ENCODE data around the gene PEAK1. TPM values are rescaled to one million over a fixed set of nuclear protein-coding genes. Genes with fewer than 3 reads are reported as not detected.

PEAK1 gene
- total RNA-seq, 4 donors from 2014 or later = 91.8 to 170 (median 123) TPM

DNA sequence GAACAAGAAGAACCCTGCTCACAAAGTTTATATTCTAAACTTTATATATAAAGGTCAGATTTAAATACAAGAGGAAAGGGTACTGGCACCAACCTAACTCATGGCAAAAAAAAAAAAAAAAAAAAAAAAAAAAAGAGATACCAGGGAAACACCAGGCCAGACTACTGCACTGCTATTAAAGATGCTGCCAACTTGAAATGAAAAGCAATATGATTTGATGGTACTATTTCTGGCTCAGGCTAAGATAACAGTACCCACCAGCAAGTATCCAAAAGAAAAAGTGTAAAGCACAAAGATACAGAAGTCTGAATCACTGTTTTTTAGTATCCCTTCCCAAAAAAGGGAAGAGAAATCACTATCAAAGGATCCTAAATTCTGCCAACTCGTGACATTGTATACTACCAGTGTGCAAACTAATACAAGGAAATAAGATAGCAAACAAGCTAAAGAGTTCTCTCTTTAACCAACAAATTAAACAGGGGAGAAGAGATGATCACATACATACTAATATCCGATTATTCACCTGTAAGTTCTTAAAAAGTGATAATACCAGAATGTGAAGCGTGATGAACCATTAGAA is 28.4 kb downstream of the PEAK1 start:
- H3K36me3 ChIP-seq = no peaks in the 10 kb centered on the region
- H3K27me3 ChIP-seq = no peaks in the 10 kb centered on the region
- TF ChIP-seq, protein P1, sequence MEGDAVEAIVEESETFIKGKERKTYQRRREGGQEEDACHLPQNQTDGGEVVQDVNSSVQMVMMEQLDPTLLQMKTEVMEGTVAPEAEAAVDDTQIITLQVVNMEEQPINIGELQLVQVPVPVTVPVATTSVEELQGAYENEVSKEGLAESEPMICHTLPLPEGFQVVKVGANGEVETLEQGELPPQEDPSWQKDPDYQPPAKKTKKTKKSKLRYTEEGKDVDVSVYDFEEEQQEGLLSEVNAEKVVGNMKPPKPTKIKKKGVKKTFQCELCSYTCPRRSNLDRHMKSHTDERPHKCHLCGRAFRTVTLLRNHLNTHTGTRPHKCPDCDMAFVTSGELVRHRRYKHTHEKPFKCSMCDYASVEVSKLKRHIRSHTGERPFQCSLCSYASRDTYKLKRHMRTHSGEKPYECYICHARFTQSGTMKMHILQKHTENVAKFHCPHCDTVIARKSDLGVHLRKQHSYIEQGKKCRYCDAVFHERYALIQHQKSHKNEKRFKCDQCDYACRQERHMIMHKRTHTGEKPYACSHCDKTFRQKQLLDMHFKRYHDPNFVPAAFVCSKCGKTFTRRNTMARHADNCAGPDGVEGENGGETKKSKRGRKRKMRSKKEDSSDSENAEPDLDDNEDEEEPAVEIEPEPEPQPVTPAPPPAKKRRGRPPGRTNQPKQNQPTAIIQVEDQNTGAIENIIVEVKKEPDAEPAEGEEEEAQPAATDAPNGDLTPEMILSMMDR (IDR thresholded peaks at IDR 0.05) = no peak
- no peak for TF ChIP-seq POLR2AphosphoS5 (IDR thresholded peaks at IDR 0.05)
- TF ChIP-seq EP300 (IDR thresholded peaks at IDR 0.05) = no peak
- no peak for TF ChIP-seq POLR2A (IDR thresholded peaks at IDR 0.05; ENCODE audit: low read depth)
- no peak for DNase-seq (ENCODE audit: extremely low spot score)
- H3K27ac ChIP-seq (replicated peaks in 1 of 4) = no peak overlapping the region
- 92% methylated on average over 3 of the region's 3 CpGs for WGBS
- H3K4me3 ChIP-seq = no peak overlapping the region
- H3K4me1 ChIP-seq = peaks cover 21 to 46% (median 39%) of the 10 kb centered on the region in 4 donors
- peaks cover 0 to 10% (median 9%) of the 10 kb centered on the region in 4 donors for H3K9me3 ChIP-seq
- intact Hi-C loops (cut with DNase I) = no loop called here

DNA sequence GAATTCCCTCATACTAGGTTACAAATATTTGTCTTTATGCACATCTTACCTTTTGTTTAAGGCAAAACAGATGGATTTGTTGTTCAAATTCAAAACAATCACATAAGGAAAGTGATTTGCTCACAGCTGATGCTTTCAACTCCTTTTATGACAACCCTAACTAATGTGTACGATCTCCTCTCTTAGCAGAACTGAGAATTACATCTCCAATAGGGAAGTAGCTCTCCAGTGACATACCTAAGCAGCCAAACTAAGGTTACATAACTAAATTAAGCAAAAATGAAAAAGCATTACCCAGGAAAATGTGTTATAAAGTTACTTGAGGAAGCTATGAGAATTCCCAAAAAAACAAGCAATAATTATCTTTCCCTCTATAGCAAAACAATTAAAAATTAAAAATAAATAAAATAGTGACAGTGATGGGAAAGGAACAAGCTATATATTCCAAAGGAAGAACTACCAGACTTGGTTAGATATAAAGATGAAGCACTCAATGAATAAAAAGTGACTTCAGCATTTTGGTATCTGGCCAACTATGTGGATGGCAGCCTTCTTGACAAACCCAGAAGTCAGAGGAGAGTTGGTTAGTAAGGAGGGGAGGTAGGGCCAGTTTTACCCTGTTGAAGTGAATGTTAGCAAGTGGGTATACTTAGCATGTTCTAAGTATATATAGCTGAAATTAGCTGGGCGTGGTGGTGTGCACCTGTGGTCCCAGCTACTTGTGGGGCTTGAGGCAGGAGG is 32.4 kb downstream of the PEAK1 start:
- WGBS = 76% methylated on average over 2 of the region's 2 CpGs
- DNase-seq (ENCODE audit: extremely low spot score) = no peak
- intact Hi-C loops (cut with DNase I) = no loop called here
- Histone ChIP-seq H3K27ac (replicated peaks in 1 of 4) (no peak overlapping the region), H3K9me3 (no peaks in the 10 kb centered on the region), H3K27me3 (no peaks in the 10 kb centered on the region), H3K4me1 (peaks cover 43 to 61% (median 55%) of the 10 kb centered on the region in 4 donors), H3K4me3 (no peak overlapping the region), H3K36me3 (no peaks in the 10 kb centered on the region)
- TF ChIP-seq, protein P1 (IDR thresholded peaks at IDR 0.05) = no peak
- TF ChIP-seq POLR2AphosphoS5 (IDR thresholded peaks at IDR 0.05) = no peak

DNA sequence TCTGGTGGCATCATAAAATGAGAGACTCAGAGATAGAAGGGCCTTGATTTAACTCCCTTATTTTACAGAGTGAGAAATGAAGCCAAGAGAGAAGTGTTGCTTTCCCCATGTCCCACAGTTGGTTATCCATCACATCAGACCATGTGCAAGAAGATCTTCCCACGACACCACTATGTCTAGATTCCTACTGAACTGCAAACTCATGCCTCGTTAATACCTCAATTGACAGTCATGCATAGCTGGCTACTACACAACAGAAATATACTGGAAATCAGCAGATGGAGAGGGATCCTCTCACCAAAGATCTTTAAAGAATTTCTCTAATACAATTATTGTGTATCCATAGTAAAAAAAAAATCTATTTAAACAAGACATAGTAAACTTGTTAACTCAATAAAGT is 33.3 kb downstream of the PEAK1 start:
- Histone ChIP-seq H3K27ac (replicated peaks in 1 of 4) (no peak overlapping the region), H3K9me3 (no peaks in the 10 kb centered on the region), H3K4me3 (no peak overlapping the region), H3K4me1 (peaks cover 41 to 61% (median 53%) of the 10 kb centered on the region in 4 donors), H3K27me3 (no peaks in the 10 kb centered on the region), H3K36me3 (no peaks in the 10 kb centered on the region)
- 88% methylated on average over 2 of the region's 2 CpGs for WGBS
- DNase-seq (ENCODE audit: extremely low spot score) = no peak
- intact Hi-C loops (cut with DNase I) = no loop called here
- TF ChIP-seq EP300 (IDR thresholded peaks at IDR 0.05) = no peak
- no peak for TF ChIP-seq POLR2AphosphoS5 (IDR thresholded peaks at IDR 0.05)
- TF ChIP-seq, protein P1 (IDR thresholded peaks at IDR 0.05) = no peak
- no peak for TF ChIP-seq POLR2A (IDR thresholded peaks at IDR 0.05; ENCODE audit: low read depth)

DNA sequence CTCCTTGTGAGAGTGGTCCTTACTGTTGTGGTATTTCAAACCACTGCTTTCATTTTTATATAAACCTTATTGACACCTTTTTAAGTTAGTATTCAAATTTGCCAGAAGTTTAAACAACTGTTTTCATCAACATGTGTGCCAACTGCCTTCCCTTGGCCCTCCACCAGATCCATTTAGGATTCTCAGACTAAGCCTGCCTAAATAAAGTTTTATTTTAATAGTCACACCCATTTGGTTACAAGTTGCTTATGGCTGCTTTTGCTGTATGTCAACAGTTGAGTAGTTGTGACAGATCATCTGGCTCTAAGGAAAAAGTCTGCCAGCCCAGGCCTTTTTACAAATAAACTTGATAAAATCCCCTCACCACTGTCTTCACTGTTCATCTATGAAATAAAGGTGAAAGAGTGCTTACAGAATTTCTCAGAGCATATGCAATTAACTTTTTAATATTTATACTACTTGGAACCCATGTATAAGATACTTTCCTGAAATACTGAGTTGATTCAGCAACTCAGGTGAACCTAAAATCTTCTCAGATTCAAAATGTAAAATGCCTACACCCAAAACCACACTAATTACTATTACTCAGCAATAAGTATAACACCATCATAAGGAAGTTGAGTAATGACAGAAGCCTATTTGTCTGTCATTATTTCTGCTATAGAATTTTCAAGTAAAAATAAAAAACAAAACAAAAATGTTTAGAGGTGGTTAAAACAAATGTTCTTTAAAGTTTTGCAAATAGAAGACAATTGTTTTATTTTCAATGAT is 35.1 kb downstream of the PEAK1 start:
- no peaks in the 10 kb centered on the region for H3K27me3 ChIP-seq
- intact Hi-C loops (cut with DNase I) = no loop called here
- no peak for DNase-seq (ENCODE audit: extremely low spot score)
- no peak overlapping the region for H3K27ac ChIP-seq (replicated peaks in 1 of 4)
- H3K36me3 ChIP-seq = no peaks in the 10 kb centered on the region
- no peaks in the 10 kb centered on the region for H3K9me3 ChIP-seq
- H3K4me3 ChIP-seq = no peak overlapping the region
- peaks cover 31 to 52% (median 36%) of the 10 kb centered on the region in 4 donors for H3K4me1 ChIP-seq
- TF ChIP-seq, protein P1 (IDR thresholded peaks at IDR 0.05) = no peak
- TF ChIP-seq POLR2AphosphoS5 (IDR thresholded peaks at IDR 0.05) (no peak), EP300 (IDR thresholded peaks at IDR 0.05) (no peak), POLR2A (IDR thresholded peaks at IDR 0.05; ENCODE audit: low read depth) (no peak)
